Smooth muscle cell (in vitro differentiated cells): ENCODE data around the gene PICK1. TPM values are rescaled to one million over a fixed set of nuclear protein-coding genes. Genes with fewer than 3 reads are reported as not detected.
A peak's percentile ranks its signal among the peaks of the same experiment; 100 is the strongest.

Experiments used
- DNase-seq: peaks from one replicate; lab custom pipeline; 2025; ENCODE audit not compliant: unreplicated experiment; lab: John Stamatoyannopoulos, UW
- H2AFZ ChIP-seq: fragments of 200-600 bp; sonication (generic); 2 replicates; pipeline ENCODE4 v1.6.0; 2016; ENCODE audit warnings: antibody characterized with exemption, low read depth, mild to moderate bottlenecking
- H3F3A ChIP-seq: fragments of 200-600 bp; sonication (generic); 2 replicates; pipeline ENCODE4 v1.6.0; 2017; ENCODE audit warnings: antibody characterized with exemption, low read depth
- H3K27ac ChIP-seq: fragments of 200-600 bp; sonication (generic); 2 replicates; pipeline ENCODE4 v1.5.1; 2016; ENCODE audit warnings: low read depth, mild to moderate bottlenecking
- H3K27me3 ChIP-seq: fragments of 200-600 bp; sonication (generic); 2 replicates; pipeline ENCODE4 v1.6.1; 2016; ENCODE audit warnings: low read depth, mild to moderate bottlenecking
- H3K36me3 ChIP-seq: fragments of 200-600 bp; sonication (generic); 2 replicates; pipeline ENCODE4 v1.5.1; 2016; ENCODE audit warnings: low read depth
- H3K4me1 ChIP-seq: fragments of 200-600 bp; sonication (generic); 2 replicates; pipeline ENCODE4 v1.5.1; 2016; ENCODE audit warnings: low read depth
- H3K4me2 ChIP-seq: fragments of 200-600 bp; sonication (generic); 2 replicates; pipeline ENCODE4 v1.6.0; 2016; ENCODE audit warnings: mild to moderate bottlenecking
- H3K4me3 ChIP-seq: fragments of 200-600 bp; sonication (generic); 2 replicates; pipeline ENCODE4 v1.5.1; 2016; ENCODE audit warnings: mild to moderate bottlenecking
- H3K79me2 ChIP-seq: fragments of 200-600 bp; sonication (generic); 2 replicates; pipeline ENCODE4 v1.6.0; 2016; ENCODE audit warnings: low read depth, mild to moderate bottlenecking
- H3K9ac ChIP-seq: fragments of 200-600 bp; sonication (generic); 2 replicates; pipeline ENCODE4 v1.6.0; 2016; ENCODE audit warnings: low read depth
- H3K9me3 ChIP-seq: fragments of 200-600 bp; sonication (generic); replicated peaks from 2 replicates; pipeline ENCODE4 v1.5.1; 2016; ENCODE audit warnings: low read depth
- H4K20me1 ChIP-seq: fragments of 200-600 bp; sonication (generic); 2 replicates; pipeline ENCODE4 v1.6.0; 2016; ENCODE audit warnings: low read depth
- CTCF ChIP-seq: fragments of 200-600 bp; sonication (generic); IDR thresholded peaks from 2 replicates; pipeline ENCODE4 v1.5.1; 2017; ENCODE audit warnings: borderline replicate concordance, mild to moderate bottlenecking, antibody characterized with exemption; ENCODE audit not compliant: insufficient read depth, poor library complexity, severe bottlenecking
- WGBS: methylation state at CpG from one replicate; pipeline ENCODE4 v1.1.7; 2016; ENCODE audit warnings: low lambda C conversion rate; 5-methylcytosine and 5-hydroxymethylcytosine counted together
- polyA plus RNA-seq: library from polyadenylated mRNA; unstranded; fragments of >200 nt; fragmentation: Nextera tagmentation; extraction: Ambion mirVana; gene quantifications from 2 replicates; pipeline ENCODE4 v1.2.1, GENCODE V29; 2016
- total RNA-seq: library from RNA; depleted of rRNA; stranded (reverse); fragments of >200 nt; gene quantifications from 2 replicates; pipeline ENCODE4 v1.2.3, GENCODE V29; 2014

Gene PICK1
- total and polyA plus RNA-seq, 2 experiments from 2014 or later: 8.8 to 17.5 TPM

- WGBS: 93% methylated on average over 10 of the region's 12 CpGs
Measured at GRCh38 chr22:38087855-38088254, 30.7 kb downstream of the PICK1 start.

GRCh38 chr22:38088629-38089473 is 31.6 kb downstream of the PICK1 start:
- 39% methylated on average over 33 of the region's 85 CpGs for WGBS
- peak overlapping the region; percentile 10 for H3K4me3 ChIP-seq
- H3K79me2 ChIP-seq: no peaks in the 10 kb centered on the region
- no peaks in the 10 kb centered on the region for H3K36me3 ChIP-seq
- H3K9ac ChIP-seq: no peak overlapping the region
- no peaks in the 10 kb centered on the region for H3K9me3 ChIP-seq
- no peak overlapping the region for H2AFZ ChIP-seq
- no peak overlapping the region for H3K27ac ChIP-seq
- no peaks in the 10 kb centered on the region for H3F3A ChIP-seq
- H4K20me1 ChIP-seq: no peaks in the 10 kb centered on the region
- peak overlapping the region; percentile 74 for H3K4me2 ChIP-seq
- no peak for TF ChIP-seq CTCF
- H3K4me1 ChIP-seq: peaks cover 12% of the 10 kb centered on the region
- no peaks in the 10 kb centered on the region for H3K27me3 ChIP-seq
- no peak for DNase-seq

More at GRCh38 chr22:38087855-38088254, 30.7 kb downstream of the PICK1 start:
- Histone ChIP-seq H3F3A (no peaks in the 10 kb centered on the region), H3K36me3 (no peaks in the 10 kb centered on the region), H3K9me3 (no peaks in the 10 kb centered on the region), H3K9ac (no peak overlapping the region), H3K27ac (no peak overlapping the region), H4K20me1 (no peaks in the 10 kb centered on the region), H2AFZ (no peak overlapping the region), H3K4me2 (no peak overlapping the region), H3K27me3 (no peaks in the 10 kb centered on the region), H3K79me2 (no peaks in the 10 kb centered on the region), H3K4me1 (peaks cover 18% of the 10 kb centered on the region), H3K4me3 (no peak overlapping the region)
- DNase-seq: no peak
- TF ChIP-seq CTCF: no peak

GRCh38 chr22:38089474-38089851 is 32.3 kb downstream of the PICK1 start:
- no peaks in the 10 kb centered on the region for H3K36me3 ChIP-seq
- no peaks in the 10 kb centered on the region for H3K27me3 ChIP-seq
- DNase-seq: no peak
- no peaks in the 10 kb centered on the region for H3K79me2 ChIP-seq
- no peak overlapping the region for H3K4me3 ChIP-seq
- TF ChIP-seq CTCF: no peak
- no peaks in the 10 kb centered on the region for H4K20me1 ChIP-seq
- no peak overlapping the region for H3K9ac ChIP-seq
- H3K4me1 ChIP-seq: peaks cover 7% of the 10 kb centered on the region
- WGBS: 56% methylated on average over 18 of the region's 34 CpGs
- H2AFZ ChIP-seq: no peak overlapping the region
- H3K27ac ChIP-seq: no peak overlapping the region
- no peaks in the 10 kb centered on the region for H3F3A ChIP-seq
- H3K9me3 ChIP-seq: no peaks in the 10 kb centered on the region
- peak overlapping the region; percentile 74 for H3K4me2 ChIP-seq

GRCh38 chr22:38097058-38097457 is 39.9 kb downstream of the PICK1 start:
- H2AFZ ChIP-seq: no peak overlapping the region
- no peaks in the 10 kb centered on the region for H3F3A ChIP-seq
- no peaks in the 10 kb centered on the region for H3K4me1 ChIP-seq
- H3K4me2 ChIP-seq: peak overlapping the region; percentile 13
- H3K27me3 ChIP-seq: no peaks in the 10 kb centered on the region
- TF ChIP-seq CTCF: no peak
- no peak overlapping the region for H3K4me3 ChIP-seq
- 74% methylated on average over 2 of the region's 15 CpGs for WGBS
- H3K9me3 ChIP-seq: no peaks in the 10 kb centered on the region
- no peak overlapping the region for H3K27ac ChIP-seq
- H3K9ac ChIP-seq: no peak overlapping the region
- no peaks in the 10 kb centered on the region for H3K36me3 ChIP-seq
- DNase-seq: no peak
- no peaks in the 10 kb centered on the region for H4K20me1 ChIP-seq
- H3K79me2 ChIP-seq: no peaks in the 10 kb centered on the region
